NB4 (cell line): ENCODE data around the gene WARS2.
"Not testable (repeated sequence)": the region's sequence is repeated elsewhere in the genome, so short reads cannot be mapped to it uniquely, and the experiment has no call there.

ENCODE experiments used
- DNase-seq: peaks from one replicate; pipeline ENCODE4 v3.0.0; 2010; ENCODE audit warnings: low read depth
- H3K4me3 ChIP-seq: one replicate; pipeline ENCODE4 v1.5.1; 2011; ENCODE audit warnings: mild to moderate bottlenecking, low read depth, low read length, moderate library complexity
- CTCF ChIP-seq: IDR thresholded peaks from one replicate; pipeline ENCODE4 v1.5.1; 2012; ENCODE audit warnings: low read depth, low read length
- MYC ChIP-seq: IDR thresholded peaks from 2 replicates; pipeline ENCODE4 v1.6.1; 2011; ENCODE audit warnings: low read depth, low read length
- POLR2A ChIP-seq: IDR thresholded peaks from 2 replicates; pipeline ENCODE4 v1.6.1; 2011; ENCODE audit warnings: mild to moderate bottlenecking; ENCODE audit not compliant: insufficient read length; ENCODE audit errors: extremely low read depth
- TF ChIP-seq, protein P1 (sequence below): IDR thresholded peaks from 2 replicates; pipeline ENCODE4 v1.6.1; 2011; ENCODE audit warnings: low read depth, low read length

Gene WARS2

DNA sequence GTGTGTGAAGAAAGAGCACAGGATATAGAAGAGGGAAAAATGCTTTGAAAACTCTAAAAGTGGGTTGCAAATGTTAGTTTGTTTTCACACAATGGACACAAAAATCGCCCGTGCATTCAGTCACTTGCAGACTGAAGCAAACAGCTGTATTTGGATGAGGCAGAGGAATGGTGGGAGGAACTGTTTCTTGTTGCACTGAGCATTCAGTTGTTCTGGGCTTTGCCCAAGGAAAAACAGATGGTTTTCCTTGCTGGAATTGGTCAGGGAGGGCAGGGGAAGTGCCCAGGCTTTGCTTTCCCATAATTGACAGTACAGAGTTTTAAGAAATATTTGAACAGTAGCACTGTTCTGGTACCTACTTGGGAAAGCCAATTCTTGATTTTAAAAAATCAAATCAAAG lies 19.5 kb upstream of the WARS2 start:
- DNase-seq: no peak
- TF ChIP-seq CTCF: no peak
- TF ChIP-seq POLR2A: no peak
- no peak for TF ChIP-seq MYC
- TF ChIP-seq, protein P1, sequence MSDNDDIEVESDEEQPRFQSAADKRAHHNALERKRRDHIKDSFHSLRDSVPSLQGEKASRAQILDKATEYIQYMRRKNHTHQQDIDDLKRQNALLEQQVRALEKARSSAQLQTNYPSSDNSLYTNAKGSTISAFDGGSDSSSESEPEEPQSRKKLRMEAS: no peak
- H3K4me3 ChIP-seq: no peak overlapping the region

DNA sequence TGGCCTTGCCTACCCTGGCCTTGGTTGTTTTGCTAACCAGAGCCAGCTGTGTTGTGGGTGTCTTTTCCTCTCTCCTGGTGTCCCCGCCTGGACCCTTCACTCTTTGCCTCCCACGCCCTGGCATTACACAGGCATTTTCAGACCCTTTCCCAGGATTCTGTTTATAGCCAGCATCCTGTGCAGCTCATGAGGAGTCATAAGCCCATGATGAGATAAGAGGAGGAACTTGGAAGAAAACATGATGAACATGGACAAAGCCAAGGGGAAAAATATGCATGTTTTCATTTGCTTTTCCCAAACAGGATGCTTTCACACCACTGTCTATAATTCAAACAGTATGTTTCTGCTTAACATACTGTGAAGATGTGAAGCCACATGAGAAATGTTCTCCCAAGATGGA lies 18.7 kb upstream of the WARS2 start:
- TF ChIP-seq, protein P1: no peak
- TF ChIP-seq MYC: no peak
- no peak for TF ChIP-seq CTCF
- TF ChIP-seq POLR2A: no peak
- H3K4me3 ChIP-seq: no peak overlapping the region
- DNase-seq: no peak

DNA sequence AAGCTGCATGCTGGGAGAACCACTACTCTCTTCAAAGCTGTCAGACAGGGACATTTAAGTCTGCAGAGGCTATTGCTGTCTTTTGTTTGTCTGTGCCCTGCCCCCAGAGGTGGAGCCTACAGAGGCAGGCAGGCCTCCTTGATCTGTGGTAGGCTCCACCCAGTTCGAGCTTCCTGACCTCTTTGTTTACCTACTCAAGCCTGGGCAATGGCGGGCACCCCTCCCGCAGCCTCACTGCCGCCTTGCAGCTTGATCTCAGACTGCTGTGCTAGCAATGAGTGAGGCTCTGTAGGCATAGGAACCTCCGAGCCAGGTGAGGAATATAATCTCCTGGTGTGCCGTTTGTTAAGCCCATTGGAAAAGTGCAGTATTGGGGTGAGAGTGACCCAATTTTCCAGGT lies 16.3 kb upstream of the WARS2 start:
- not testable (repeated sequence) for H3K4me3 ChIP-seq, DNase-seq

DNA sequence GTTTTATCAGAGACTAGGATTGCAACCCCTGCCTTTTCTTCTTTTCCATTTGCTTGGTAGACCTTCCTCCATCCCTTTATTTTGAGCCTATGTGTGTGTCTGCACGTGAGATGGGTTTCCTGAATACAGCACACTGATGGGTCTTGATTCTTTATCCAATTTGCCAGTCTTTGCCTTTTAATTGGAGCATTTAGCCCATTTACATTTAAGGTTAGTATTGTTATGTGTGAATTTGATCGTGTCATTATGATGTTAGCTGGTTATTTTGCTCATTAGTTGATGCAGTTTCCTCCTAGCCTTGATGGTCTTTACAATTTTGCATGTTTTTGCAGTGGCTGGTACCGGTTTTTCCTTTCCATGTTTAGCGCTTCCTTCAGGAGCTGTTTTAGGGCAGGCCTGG lies 14.6 kb upstream of the WARS2 start:
- not testable (repeated sequence) for H3K4me3 ChIP-seq, DNase-seq

DNA sequence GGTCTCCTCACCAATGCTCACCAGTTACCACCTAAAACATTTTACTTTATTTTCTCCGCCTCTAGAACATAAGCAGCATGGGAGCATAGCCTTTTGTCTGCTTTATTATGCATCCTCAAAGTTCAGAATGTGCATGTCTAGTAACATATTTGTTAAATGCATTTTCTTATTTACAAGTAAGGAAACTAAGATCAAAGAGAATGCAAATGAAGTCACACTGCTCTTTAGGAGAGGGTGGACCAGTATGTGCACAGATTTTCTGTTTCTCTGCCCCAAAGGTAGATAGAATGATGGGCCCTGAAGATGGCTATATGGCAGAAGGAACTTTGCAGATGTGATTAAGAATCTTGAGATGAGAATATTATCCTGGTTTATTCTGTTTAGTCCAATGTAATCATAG lies 9.7 kb upstream of the WARS2 start:
- no peak overlapping the region for H3K4me3 ChIP-seq
- no peak for DNase-seq
- TF ChIP-seq CTCF (no peak), POLR2A (no peak)
- TF ChIP-seq, protein P1: no peak

GRCh38 chr1:119147661-119148090 lies 7.2 kb upstream of the WARS2 start:
- no peak for DNase-seq
- TF ChIP-seq POLR2A (no peak), CTCF (no peak), MYC (no peak)
- TF ChIP-seq, protein P1: no peak
- H3K4me3 ChIP-seq: no peak overlapping the region

GRCh38 chr1:119146466-119146865 lies 6.0 kb upstream of the WARS2 start:
- no peak for TF ChIP-seq CTCF
- no peak for TF ChIP-seq MYC
- TF ChIP-seq POLR2A: no peak
- TF ChIP-seq, protein P1: no peak
- DNase-seq: no peak
- H3K4me3 ChIP-seq: no peak overlapping the region
